ENCODE data around the gene HOMER2. TPM values are rescaled to one million over a fixed set of nuclear protein-coding genes. Genes with fewer than 3 reads are reported as not detected.

HOMER2 gene
- total RNA-seq, 2 experiments from 2014 or later = 5.4 TPM

DNA sequence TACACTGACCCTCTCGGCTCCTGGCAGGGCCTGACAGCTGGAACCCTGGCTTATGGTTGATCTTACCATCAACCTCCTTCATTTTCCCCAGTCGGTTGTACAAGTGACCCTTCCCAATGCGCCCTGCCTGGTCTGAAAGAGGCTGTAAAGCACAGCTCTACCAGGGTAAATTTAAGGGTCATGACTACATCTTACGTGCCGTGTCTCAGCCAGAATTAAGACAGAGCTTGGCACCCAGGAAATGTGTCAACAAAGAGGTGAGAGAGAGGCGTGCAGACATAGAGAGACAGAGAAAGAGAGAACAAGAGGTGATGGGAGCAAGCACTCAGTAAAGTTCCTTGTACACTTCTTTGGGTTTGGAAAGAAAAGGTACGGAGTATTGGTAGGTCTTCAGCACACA lies 28.8 kb downstream of the HOMER2 start:
- intact Hi-C loops (cut with micrococcal nuclease) = no loop called here
- no peak overlapping the region for H3K27ac Mint-ChIP-seq
- ATAC-seq (no peak), DNase-seq (no peak)
- no peaks in the 10 kb centered on the region for H3K9me3 Mint-ChIP-seq
- no peak overlapping the region for H3K4me3 Mint-ChIP-seq
- no peaks in the 10 kb centered on the region for H3K36me3 Mint-ChIP-seq (ENCODE audit: low read depth)
- H3K27me3 Mint-ChIP-seq = no peaks in the 10 kb centered on the region
- TF ChIP-seq, protein P1, sequence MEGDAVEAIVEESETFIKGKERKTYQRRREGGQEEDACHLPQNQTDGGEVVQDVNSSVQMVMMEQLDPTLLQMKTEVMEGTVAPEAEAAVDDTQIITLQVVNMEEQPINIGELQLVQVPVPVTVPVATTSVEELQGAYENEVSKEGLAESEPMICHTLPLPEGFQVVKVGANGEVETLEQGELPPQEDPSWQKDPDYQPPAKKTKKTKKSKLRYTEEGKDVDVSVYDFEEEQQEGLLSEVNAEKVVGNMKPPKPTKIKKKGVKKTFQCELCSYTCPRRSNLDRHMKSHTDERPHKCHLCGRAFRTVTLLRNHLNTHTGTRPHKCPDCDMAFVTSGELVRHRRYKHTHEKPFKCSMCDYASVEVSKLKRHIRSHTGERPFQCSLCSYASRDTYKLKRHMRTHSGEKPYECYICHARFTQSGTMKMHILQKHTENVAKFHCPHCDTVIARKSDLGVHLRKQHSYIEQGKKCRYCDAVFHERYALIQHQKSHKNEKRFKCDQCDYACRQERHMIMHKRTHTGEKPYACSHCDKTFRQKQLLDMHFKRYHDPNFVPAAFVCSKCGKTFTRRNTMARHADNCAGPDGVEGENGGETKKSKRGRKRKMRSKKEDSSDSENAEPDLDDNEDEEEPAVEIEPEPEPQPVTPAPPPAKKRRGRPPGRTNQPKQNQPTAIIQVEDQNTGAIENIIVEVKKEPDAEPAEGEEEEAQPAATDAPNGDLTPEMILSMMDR (IDR thresholded peaks at IDR 0.05) = no peak
- no peaks in the 10 kb centered on the region for H3K4me1 Mint-ChIP-seq (ENCODE audit: low read depth)
- CTCF ChIA-PET = no interaction called here
- POLR2A ChIA-PET = no interaction called here

DNA sequence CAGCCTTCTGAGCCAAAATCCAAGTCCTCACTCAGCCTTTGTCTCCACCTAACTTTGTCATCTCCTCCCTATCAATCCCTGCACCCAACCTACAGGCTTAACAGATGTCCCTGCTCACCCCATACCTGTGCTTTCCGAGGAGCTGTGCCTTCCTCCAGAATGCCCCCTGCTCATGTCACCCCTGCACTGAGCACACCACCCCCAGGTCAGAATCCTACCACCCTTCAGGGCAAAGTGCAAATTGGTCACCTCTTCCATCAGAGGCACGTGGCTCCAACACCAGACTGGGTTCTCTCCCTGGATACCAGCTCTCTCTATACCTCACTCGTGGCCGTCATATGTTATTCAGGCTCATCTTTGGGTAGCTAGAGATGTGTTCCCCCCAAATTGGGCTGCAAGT lies 29.8 kb downstream of the HOMER2 start:
- H3K27me3 Mint-ChIP-seq = no peaks in the 10 kb centered on the region
- no peaks in the 10 kb centered on the region for H3K9me3 Mint-ChIP-seq
- no peak for ATAC-seq
- POLR2A ChIA-PET = interaction anchor here (0.8 kb wide), 1 partner anchor 10 kb away, joined by 3 read pairs; no protein-coding TSS in a partner anchor
- H3K4me1 Mint-ChIP-seq (ENCODE audit: low read depth) = no peaks in the 10 kb centered on the region
- intact Hi-C loops (cut with micrococcal nuclease) = no loop called here
- H3K36me3 Mint-ChIP-seq (ENCODE audit: low read depth) = no peaks in the 10 kb centered on the region
- TF ChIP-seq, protein P1 (IDR thresholded peaks at IDR 0.05) = no peak
- CTCF ChIA-PET = no interaction called here
- H3K27ac Mint-ChIP-seq = no peak overlapping the region
- DNase-seq = no peak
- H3K4me3 Mint-ChIP-seq = no peak overlapping the region

DNA sequence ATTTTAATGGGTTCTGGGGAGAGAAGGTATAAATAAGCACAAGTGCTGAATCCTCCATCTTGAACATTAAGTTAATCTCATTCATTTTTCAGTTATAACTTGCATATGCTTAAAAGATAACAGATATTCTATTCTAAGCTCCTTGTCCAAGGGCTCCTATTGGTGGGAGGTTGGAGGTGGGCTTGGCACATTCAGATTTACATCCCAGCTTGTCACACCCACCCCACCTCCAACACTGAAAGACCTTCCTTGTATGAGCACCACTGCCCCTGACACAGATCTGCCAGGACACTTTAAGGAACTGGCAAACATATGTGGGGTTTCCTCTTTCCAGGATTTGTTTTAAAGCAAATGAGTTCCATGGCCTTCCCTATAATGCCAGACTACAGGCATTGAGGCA lies 30.6 kb downstream of the HOMER2 start:
- ChIA-PET POLR2A (interaction anchor here (0.8 kb wide), 1 partner anchor 10 kb away, joined by 3 read pairs; no protein-coding TSS in a partner anchor), CTCF (no interaction called here)
- TF ChIP-seq, protein P1 (IDR thresholded peaks at IDR 0.05) = no peak
- H3K27me3 Mint-ChIP-seq = no peaks in the 10 kb centered on the region
- intact Hi-C loops (cut with micrococcal nuclease) = no loop called here
- no peak overlapping the region for H3K27ac Mint-ChIP-seq
- DNase-seq (no peak), ATAC-seq (no peak)
- no peaks in the 10 kb centered on the region for H3K4me1 Mint-ChIP-seq (ENCODE audit: low read depth)
- no peak overlapping the region for H3K4me3 Mint-ChIP-seq
- H3K36me3 Mint-ChIP-seq (ENCODE audit: low read depth) = no peaks in the 10 kb centered on the region
- H3K9me3 Mint-ChIP-seq = no peaks in the 10 kb centered on the region

DNA sequence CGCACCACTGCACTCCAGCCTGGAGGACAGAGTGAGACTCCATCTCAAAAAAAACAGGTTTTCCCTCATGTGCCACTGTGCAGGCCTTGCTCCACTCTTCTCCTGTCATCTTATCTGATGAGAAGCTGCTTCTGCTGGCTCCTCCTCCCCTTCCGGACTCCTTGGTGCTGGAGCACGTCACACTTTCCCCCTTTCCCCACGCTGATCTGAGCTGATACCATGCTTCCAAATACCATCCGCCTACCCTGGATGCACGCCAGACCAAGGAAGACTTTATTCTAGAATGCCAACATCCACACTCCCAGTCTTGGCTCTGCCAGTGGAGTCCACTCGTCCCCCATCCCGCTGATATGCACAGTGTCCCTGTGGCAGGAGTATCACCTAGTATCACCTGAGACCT lies 31.3 kb downstream of the HOMER2 start:
- DNase-seq (no peak), ATAC-seq (no peak)
- Mint-ChIP-seq H3K36me3 (ENCODE audit: low read depth) (no peaks in the 10 kb centered on the region), H3K9me3 (no peaks in the 10 kb centered on the region), H3K27ac (no peak overlapping the region), H3K4me3 (no peak overlapping the region), H3K4me1 (ENCODE audit: low read depth) (no peaks in the 10 kb centered on the region), H3K27me3 (no peaks in the 10 kb centered on the region)
- CTCF ChIA-PET = no interaction called here
- POLR2A ChIA-PET = no interaction called here
- TF ChIP-seq, protein P1 (IDR thresholded peaks at IDR 0.05) = no peak
- intact Hi-C loops (cut with micrococcal nuclease) = no loop called here

DNA sequence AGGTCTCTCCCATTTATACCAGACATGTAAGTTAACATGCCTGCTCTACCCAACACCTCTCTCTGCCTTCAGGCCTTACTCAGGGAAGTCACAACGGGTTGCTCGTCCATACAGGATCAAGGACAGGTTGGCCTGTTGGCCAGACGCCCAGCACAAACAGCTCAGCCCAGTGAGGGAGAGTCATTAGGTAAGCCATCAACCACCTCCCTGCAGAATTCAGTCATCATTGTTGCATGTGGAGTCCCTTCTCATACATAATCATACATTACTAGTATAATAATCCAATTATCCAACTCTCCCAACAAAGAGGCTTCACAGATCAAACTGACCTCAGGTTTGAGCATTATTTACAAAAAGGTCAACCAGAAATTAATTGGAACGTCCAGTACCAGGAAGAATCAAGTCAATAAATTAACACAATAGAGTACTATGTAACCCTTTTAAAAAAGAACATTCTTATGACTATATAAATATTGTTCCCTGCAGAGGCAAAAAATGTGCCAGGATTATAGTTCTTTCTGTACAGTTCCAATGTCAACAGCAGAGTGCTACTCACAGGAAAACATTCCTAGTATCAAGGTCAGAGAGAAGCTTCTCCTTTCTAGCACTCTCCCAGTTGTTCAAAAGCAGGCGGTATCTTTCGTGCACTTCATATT lies 33.2 kb downstream of the HOMER2 start:
- DNase-seq (no peak), ATAC-seq (no peak)
- H3K36me3 Mint-ChIP-seq (ENCODE audit: low read depth) = no peaks in the 10 kb centered on the region
- CTCF ChIA-PET = no interaction called here
- H3K9me3 Mint-ChIP-seq = no peaks in the 10 kb centered on the region
- no peak overlapping the region for H3K27ac Mint-ChIP-seq
- TF ChIP-seq, protein P1 (IDR thresholded peaks at IDR 0.05) = no peak
- POLR2A ChIA-PET = no interaction called here
- H3K4me1 Mint-ChIP-seq (ENCODE audit: low read depth) = no peaks in the 10 kb centered on the region
- no peaks in the 10 kb centered on the region for H3K27me3 Mint-ChIP-seq
- H3K4me3 Mint-ChIP-seq = no peak overlapping the region
- intact Hi-C loops (cut with micrococcal nuclease) = no loop called here

All from activated CD8-positive, alpha-beta T cell treated with anti-CD3 and anti-CD28 coated beads for 36 hours (primary cell).